ENCODE results near the gene RAD52.

DNA sequence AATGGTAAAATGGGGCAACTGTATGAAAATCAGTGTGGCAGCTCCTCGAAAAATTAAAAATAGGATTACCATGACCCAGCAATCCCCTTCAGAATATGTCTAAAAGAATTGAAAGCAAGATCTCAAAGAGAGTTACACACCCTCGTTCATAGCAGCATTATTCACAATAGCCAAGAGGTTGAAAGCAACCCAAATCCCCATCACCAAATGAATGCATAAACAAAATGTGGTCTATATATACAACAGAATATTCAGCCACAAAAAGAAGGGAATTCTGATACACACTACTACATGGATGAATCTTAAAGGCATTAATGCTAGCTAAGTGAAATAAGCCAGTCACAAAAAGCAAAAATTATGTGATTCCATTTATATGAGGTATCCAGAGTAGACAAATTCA lies 27.2 kb downstream of the RAD52 start:
- TF ChIP-seq, protein P1, sequence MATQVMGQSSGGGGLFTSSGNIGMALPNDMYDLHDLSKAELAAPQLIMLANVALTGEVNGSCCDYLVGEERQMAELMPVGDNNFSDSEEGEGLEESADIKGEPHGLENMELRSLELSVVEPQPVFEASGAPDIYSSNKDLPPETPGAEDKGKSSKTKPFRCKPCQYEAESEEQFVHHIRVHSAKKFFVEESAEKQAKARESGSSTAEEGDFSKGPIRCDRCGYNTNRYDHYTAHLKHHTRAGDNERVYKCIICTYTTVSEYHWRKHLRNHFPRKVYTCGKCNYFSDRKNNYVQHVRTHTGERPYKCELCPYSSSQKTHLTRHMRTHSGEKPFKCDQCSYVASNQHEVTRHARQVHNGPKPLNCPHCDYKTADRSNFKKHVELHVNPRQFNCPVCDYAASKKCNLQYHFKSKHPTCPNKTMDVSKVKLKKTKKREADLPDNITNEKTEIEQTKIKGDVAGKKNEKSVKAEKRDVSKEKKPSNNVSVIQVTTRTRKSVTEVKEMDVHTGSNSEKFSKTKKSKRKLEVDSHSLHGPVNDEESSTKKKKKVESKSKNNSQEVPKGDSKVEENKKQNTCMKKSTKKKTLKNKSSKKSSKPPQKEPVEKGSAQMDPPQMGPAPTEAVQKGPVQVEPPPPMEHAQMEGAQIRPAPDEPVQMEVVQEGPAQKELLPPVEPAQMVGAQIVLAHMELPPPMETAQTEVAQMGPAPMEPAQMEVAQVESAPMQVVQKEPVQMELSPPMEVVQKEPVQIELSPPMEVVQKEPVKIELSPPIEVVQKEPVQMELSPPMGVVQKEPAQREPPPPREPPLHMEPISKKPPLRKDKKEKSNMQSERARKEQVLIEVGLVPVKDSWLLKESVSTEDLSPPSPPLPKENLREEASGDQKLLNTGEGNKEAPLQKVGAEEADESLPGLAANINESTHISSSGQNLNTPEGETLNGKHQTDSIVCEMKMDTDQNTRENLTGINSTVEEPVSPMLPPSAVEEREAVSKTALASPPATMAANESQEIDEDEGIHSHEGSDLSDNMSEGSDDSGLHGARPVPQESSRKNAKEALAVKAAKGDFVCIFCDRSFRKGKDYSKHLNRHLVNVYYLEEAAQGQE (IDR thresholded peaks at IDR 0.05; ENCODE audit: insufficient read depth in 1 of 2, low read depth in 2 of 2, low read length in 2 of 2) = no peak
- no peak for TF ChIP-seq TAF1 (IDR thresholded peaks at IDR 0.05; ENCODE audit: borderline replicate concordance, insufficient read depth, low read length)
- TF ChIP-seq FOXP2 (optimal IDR thresholded peaks at IDR 0.05; ENCODE audit: borderline replicate concordance, extremely low read depth, extremely low read length, insufficient read depth) = no peak

Measured in PFSK-1 (cell line).